CD14-positive monocyte (primary cell): Measurements from ENCODE around the gene MAPK13. TPM values are rescaled to one million over a fixed set of nuclear protein-coding genes. Genes with fewer than 3 reads are reported as not detected.

Experiments used
- DNase-seq, 3 donors: peaks; one replicate each; pipeline ENCODE4 v3.0.0-alpha.2; 2011 to 2022
- H2AFZ ChIP-seq: 2 replicates; pipeline ENCODE4 v1.6.0; 2012; ENCODE audit warnings: mild to moderate bottlenecking, low read depth, low read length, inconsistent platforms; ENCODE audit not compliant: insufficient read depth, poor library complexity, severe bottlenecking
- H3K27ac ChIP-seq, 2 donors: 1 replicate in 1 of 2; 2 replicates in 1 of 2; pipeline ENCODE4 v1.5.1; 2012 to 2013; ENCODE audit warnings: low read length in 2 of 2, control low read depth in 1 of 2, inconsistent platforms in 1 of 2, low read depth in 1 of 2, mild to moderate bottlenecking in 1 of 2
- H3K27me3 ChIP-seq, 2 donors: one replicate each; pipeline versions ENCODE4 v1.6.0 to v1.6.1; 2011 to 2013; ENCODE audit warnings: low read length in 2 of 2; ENCODE audit not compliant: control insufficient read depth in 2 of 2, insufficient read depth in 2 of 2
- H3K36me3 ChIP-seq, 2 donors: replicated peaks in 1 of 2; 1 replicate in 1 of 2; 2 replicates in 1 of 2; pipeline versions ENCODE4 v1.5.1 to v1.6.1; 2012 to 2013; ENCODE audit warnings: low read length in 2 of 2, control low read depth in 1 of 2, inconsistent platforms in 1 of 2, mild to moderate bottlenecking in 1 of 2; ENCODE audit not compliant: insufficient read depth in 2 of 2, control insufficient read depth in 1 of 2
- H3K4me1 ChIP-seq, 2 donors: 1 replicate in 1 of 2; 2 replicates in 1 of 2; pipeline versions ENCODE4 v1.5.1 to v1.6.1; 2012 to 2013; ENCODE audit warnings: low read length in 2 of 2, control low read depth in 1 of 2, inconsistent platforms in 1 of 2, mild to moderate bottlenecking in 1 of 2, moderate library complexity in 1 of 2; ENCODE audit not compliant: insufficient read depth in 2 of 2, control insufficient read depth in 1 of 2
- H3K4me2 ChIP-seq: replicated peaks from 2 replicates; pipeline ENCODE3; 2012; ENCODE audit warnings: low read length, moderate library complexity, mild to moderate bottlenecking; ENCODE audit not compliant: poor library complexity, severe bottlenecking; ENCODE audit errors: extremely low read depth
- H3K4me3 ChIP-seq, 3 experiments: fragments of 200-600 bp in 1 of 3; sonication (generic) in 1 of 3; replicated peaks in 1 of 3; 1 replicate in 2 of 3; 2 replicates in 1 of 3; pipeline ENCODE4 v1.5.1; 2011 to 2013; ENCODE audit warnings: low read length in 3 of 3, mild to moderate bottlenecking in 3 of 3, control low read depth in 2 of 3, low read depth in 2 of 3, inconsistent platforms in 1 of 3, moderate library complexity in 1 of 3
- H3K79me2 ChIP-seq: 2 replicates; pipeline ENCODE4 v1.6.0; 2012; ENCODE audit warnings: mild to moderate bottlenecking, control low read depth, inconsistent platforms, low read length, moderate library complexity; ENCODE audit not compliant: insufficient read depth
- H3K9ac ChIP-seq: 2 replicates; pipeline ENCODE4 v1.6.0; 2017; ENCODE audit warnings: low read length, mild to moderate bottlenecking; ENCODE audit not compliant: insufficient read depth, poor library complexity, severe bottlenecking
- H3K9me3 ChIP-seq, 2 donors: replicated peaks in 1 of 2; 1 replicate in 1 of 2; 2 replicates in 1 of 2; pipeline versions ENCODE4 v1.5.1 to v1.6.1; 2012 to 2013; ENCODE audit warnings: low read length in 2 of 2, control low read depth in 1 of 2; ENCODE audit not compliant: control insufficient read depth in 1 of 2, insufficient read depth in 1 of 2
- H4K20me1 ChIP-seq: 2 replicates; pipeline ENCODE4 v1.6.0; 2012; ENCODE audit warnings: mild to moderate bottlenecking, low read length, control low read depth, moderate library complexity; ENCODE audit not compliant: insufficient read depth
- H3K27ac Mint-ChIP-seq, 7 donors: one replicate each; pipeline ENCODE4 v1.8.0; 2020; ENCODE audit warnings: mild to moderate bottlenecking in 7 of 7, mixed read lengths in 7 of 7, moderate library complexity in 6 of 7, inconsistent platforms in 2 of 7
- H3K27me3 Mint-ChIP-seq, 3 donors: one replicate each; pipeline ENCODE4 v1.8.0; 2021 to 2022; ENCODE audit warnings: low read depth in 3 of 3, mild to moderate bottlenecking in 3 of 3, mixed read lengths in 3 of 3, moderate library complexity in 3 of 3, inconsistent platforms in 1 of 3
- H3K36me3 Mint-ChIP-seq, 2 donors: one replicate each; pipeline ENCODE4 v1.8.0; 2020; ENCODE audit warnings: mixed read lengths in 2 of 2, inconsistent platforms in 1 of 2, mild to moderate bottlenecking in 1 of 2
- H3K4me1 Mint-ChIP-seq: one replicate; pipeline ENCODE4 v1.8.0; 2020; ENCODE audit warnings: mild to moderate bottlenecking, mixed read lengths
- H3K4me3 Mint-ChIP-seq, 2 donors: one replicate each; pipeline ENCODE4 v1.8.0; 2020; ENCODE audit warnings: mild to moderate bottlenecking in 2 of 2, mixed read lengths in 2 of 2, moderate library complexity in 1 of 2
- H3K9me3 Mint-ChIP-seq, 7 donors: one replicate each; pipeline ENCODE4 v1.8.0; 2020 to 2022; ENCODE audit warnings: mixed read lengths in 7 of 7, mild to moderate bottlenecking in 6 of 7, moderate library complexity in 6 of 7, inconsistent platforms in 2 of 7
- WGBS: methylation state at CpG from one replicate; pipeline ENCODE4 v1.1.5; 2013; ENCODE audit warnings: missing lambda C conversion rate; ENCODE audit not compliant: insufficient coverage; 5-methylcytosine and 5-hydroxymethylcytosine counted together
- intact Hi-C, 2 donors: fragments of 100-400 bp; cut with micrococcal nuclease; formaldehyde crosslinking; loops; one replicate each; pipeline versions ENCODE4 v1.15.0 to v1.15.1; 2023
- polyA plus RNA-seq, 3 donors: library from polyadenylated mRNA; depleted of rRNA in 1 of 3; unstranded in 2 of 3; stranded (reverse) in 1 of 3; fragments of 300-500 nt in 2 of 3; fragments of >200 nt in 1 of 3; fragmentation: Illumina TruSeq in 2 of 3; gene quantifications; 1 replicate in 2 of 3; 2 replicates in 1 of 3; pipeline ENCODE4 v1.2.3, GENCODE V29; 2012 to 2021
- TF ChIP-seq, protein P1 (sequence below): fragments of 200-600 bp; IDR thresholded peaks from one replicate; pipeline ENCODE4 v1.8.0; 2022; ENCODE audit warnings: antibody characterized with exemption, mild to moderate bottlenecking

Gene MAPK13
- polyA plus RNA-seq, 3 donors, result 0.88 to 9.8 (median 2.4) TPM

DNA sequence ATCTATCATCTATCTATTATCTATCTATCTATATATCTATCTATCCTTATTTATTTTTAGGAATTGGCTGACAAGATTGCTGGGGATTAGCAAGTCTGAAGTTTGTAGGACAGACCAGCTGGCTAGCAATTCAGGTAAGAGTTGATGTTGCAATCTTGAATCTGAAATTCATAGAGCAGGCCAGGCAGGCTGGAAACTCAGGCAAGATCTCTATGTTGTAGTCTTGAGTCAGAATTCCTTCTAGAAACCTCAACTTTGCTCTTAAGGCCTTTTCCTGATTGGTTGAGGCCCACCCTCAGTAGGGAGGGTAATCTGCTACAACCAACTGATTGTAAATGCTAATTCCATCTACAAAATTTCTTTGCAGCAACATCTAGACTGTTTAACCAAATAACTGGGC lies 19.2 kb downstream of the MAPK13 start:
- TF ChIP-seq, protein P1, sequence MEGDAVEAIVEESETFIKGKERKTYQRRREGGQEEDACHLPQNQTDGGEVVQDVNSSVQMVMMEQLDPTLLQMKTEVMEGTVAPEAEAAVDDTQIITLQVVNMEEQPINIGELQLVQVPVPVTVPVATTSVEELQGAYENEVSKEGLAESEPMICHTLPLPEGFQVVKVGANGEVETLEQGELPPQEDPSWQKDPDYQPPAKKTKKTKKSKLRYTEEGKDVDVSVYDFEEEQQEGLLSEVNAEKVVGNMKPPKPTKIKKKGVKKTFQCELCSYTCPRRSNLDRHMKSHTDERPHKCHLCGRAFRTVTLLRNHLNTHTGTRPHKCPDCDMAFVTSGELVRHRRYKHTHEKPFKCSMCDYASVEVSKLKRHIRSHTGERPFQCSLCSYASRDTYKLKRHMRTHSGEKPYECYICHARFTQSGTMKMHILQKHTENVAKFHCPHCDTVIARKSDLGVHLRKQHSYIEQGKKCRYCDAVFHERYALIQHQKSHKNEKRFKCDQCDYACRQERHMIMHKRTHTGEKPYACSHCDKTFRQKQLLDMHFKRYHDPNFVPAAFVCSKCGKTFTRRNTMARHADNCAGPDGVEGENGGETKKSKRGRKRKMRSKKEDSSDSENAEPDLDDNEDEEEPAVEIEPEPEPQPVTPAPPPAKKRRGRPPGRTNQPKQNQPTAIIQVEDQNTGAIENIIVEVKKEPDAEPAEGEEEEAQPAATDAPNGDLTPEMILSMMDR, result no peak
- Histone ChIP-seq H3K4me1 (peaks cover 31 to 36% of the 10 kb centered on the region in 2 donors), H3K36me3 (no peaks in the 10 kb centered on the region), H3K27me3 (no peaks in the 10 kb centered on the region), H2AFZ (no peak overlapping the region), H3K79me2 (no peaks in the 10 kb centered on the region), H3K4me2 (no peak overlapping the region), H3K9ac (no peak overlapping the region), H3K4me3 (no peak overlapping the region), H3K9me3 (peaks cover 0 to 5% of the 10 kb centered on the region in 2 donors), H4K20me1 (no peaks in the 10 kb centered on the region), H3K27ac (no peak overlapping the region)
- H3K36me3 Mint-ChIP-seq, result no peaks in the 10 kb centered on the region
- H3K4me1 Mint-ChIP-seq, result peaks cover 39% of the 10 kb centered on the region
- DNase-seq, result no peak
- H3K9me3 Mint-ChIP-seq, result peaks cover 0 to 12% (median 4%) of the 10 kb centered on the region in 7 donors
- intact Hi-C loops, result loop anchor here in 1 of 2 donors (5.0 kb wide), 1 partner anchor 33 kb away; no protein-coding TSS in a partner anchor
- H3K27me3 Mint-ChIP-seq, result peaks cover 2 to 8% (median 5%) of the 10 kb centered on the region in 3 donors
- H3K27ac Mint-ChIP-seq, result no peak overlapping the region
- H3K4me3 Mint-ChIP-seq, result no peak overlapping the region

DNA sequence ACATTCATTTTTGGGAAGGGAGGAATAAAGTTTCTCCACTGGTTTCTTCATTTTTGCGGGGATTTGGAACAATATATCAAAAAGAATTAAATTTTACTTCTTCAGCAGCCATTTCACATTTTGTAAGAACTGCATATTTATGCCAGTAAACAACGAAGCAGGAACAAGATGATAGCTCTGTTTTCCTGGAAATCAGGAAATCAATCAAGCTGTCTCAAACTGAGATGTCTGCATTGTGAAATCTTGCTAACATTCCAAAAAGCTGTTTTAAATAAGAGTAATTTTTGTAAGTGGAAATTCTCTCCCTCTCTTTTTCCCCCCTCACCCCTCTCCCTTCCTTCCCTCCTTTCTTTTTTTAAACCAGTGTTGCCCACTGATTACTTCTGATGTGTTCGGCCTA lies 20.0 kb downstream of the MAPK13 start:
- no peaks in the 10 kb centered on the region for H3K79me2 ChIP-seq
- no peak overlapping the region for H3K4me2 ChIP-seq
- H2AFZ ChIP-seq, result no peak overlapping the region
- no peaks in the 10 kb centered on the region for H3K27me3 ChIP-seq
- H3K9me3 Mint-ChIP-seq, result peaks cover 3 to 16% (median 8%) of the 10 kb centered on the region in 7 donors
- TF ChIP-seq, protein P1, result no peak
- peaks cover 0 to 5% (median 5%) of the 10 kb centered on the region in 3 donors for H3K27me3 Mint-ChIP-seq
- peaks cover 31 to 35% of the 10 kb centered on the region in 2 donors for H3K4me1 ChIP-seq
- 0% methylated on average over 1 of the region's 3 CpGs for WGBS
- no peak overlapping the region for H3K4me3 Mint-ChIP-seq
- no peaks in the 10 kb centered on the region for H3K36me3 ChIP-seq
- peaks cover 0 to 10% of the 10 kb centered on the region in 2 donors for H3K9me3 ChIP-seq
- H3K9ac ChIP-seq, result no peak overlapping the region
- no peak overlapping the region for H3K4me3 ChIP-seq
- no peaks in the 10 kb centered on the region for H4K20me1 ChIP-seq
- DNase-seq, result no peak
- intact Hi-C loops, result no loop called here
- H3K36me3 Mint-ChIP-seq, result peaks cover 0 to 3% of the 10 kb centered on the region in 2 donors
- H3K4me1 Mint-ChIP-seq, result peaks cover 39% of the 10 kb centered on the region
- no peak overlapping the region for H3K27ac Mint-ChIP-seq
- no peak overlapping the region for H3K27ac ChIP-seq
